Stimulated activated CD4-positive, alpha-beta T cell treated with anti-CD3 and anti-CD28 coated beads, Interleukin-12 subunit alpha, Interleukin-12 subunit beta, amount 100 ng/mL, for 48 hours (primary cell): Measurements from ENCODE around the gene XDH.

ENCODE experiments used
- DNase-seq, 3 donors: peaks; one replicate each; pipeline ENCODE4 v3.0.0-alpha.2; 2020; ENCODE audit warnings: low read depth in 2 of 3, low spot score in 1 of 3

The XDH gene

GRCh38 chr2:31287654-31288053 lies 126.9 kb downstream of the XDH start:
- DNase-seq, result no peak

- no peak for DNase-seq
These were observed 127.5 kb downstream of the XDH start for GRCh38 chr2:31286961-31287550.

- DNase-seq, result no peak
These were observed 128.3 kb downstream of the XDH start for GRCh38 chr2:31286230-31286629.
